SK-N-SH (cell line): ENCODE data around the gene C6orf15. TPM values are rescaled to one million over a fixed set of nuclear protein-coding genes. Genes with fewer than 3 reads are reported as not detected.

Source experiments
- CTCF ChIA-PET: fragments of 300-600, 350-600 bp; formaldehyde crosslinking; extraction: SDS; loops from one replicate; lab custom pipeline; 2021; lab: Yijun Ruan, JAX
- POLR2A ChIA-PET: fragments of 350-600 bp; sonication (Branson Sonifier 250); formaldehyde crosslinking; extraction: SDS; loops from one replicate; lab custom pipeline; 2020; ENCODE audit warnings: antibody characterized with exemption, inconsistent platforms; lab: Yijun Ruan, JAX
- DNase-seq: peaks from one replicate; pipeline ENCODE4 v3.0.0; 2012
- H2AFZ ChIP-seq: fragments of 200-600 bp; sonication (generic); 2 replicates; pipeline ENCODE4 v1.8.1; 2016; ENCODE audit warnings: antibody characterized with exemption, mild to moderate bottlenecking, low read depth
- H3F3A ChIP-seq: fragments of 200-600 bp; sonication (generic); replicated peaks from 2 replicates; pipeline ENCODE3; 2016; ENCODE audit warnings: antibody characterized with exemption, mild to moderate bottlenecking; ENCODE audit not compliant: insufficient read depth
- H3K27ac ChIP-seq, 2 experiments: fragments of 200-500 bp in 1 of 2; fragments of 200-600 bp in 1 of 2; sonication (Bioruptor generic) in 1 of 2; sonication (generic), shearing (Covaris generic) in 1 of 2; 2 replicates each; pipeline versions ENCODE4 v1.5.1 to v1.6.1; 2014 to 2016; ENCODE audit warnings: low read depth in 2 of 2, inconsistent platforms in 1 of 2, low read length in 1 of 2, mild to moderate bottlenecking in 1 of 2, mixed read lengths in 1 of 2
- H3K27me3 ChIP-seq: fragments of 200-600 bp; sonication (generic), shearing (Covaris generic); 2 replicates; pipeline ENCODE4 v1.6.1; 2016; ENCODE audit warnings: mixed run types; ENCODE audit not compliant: insufficient read depth
- H3K36me3 ChIP-seq, 2 experiments: fragments of 200-500 bp in 1 of 2; fragments of 200-600 bp in 1 of 2; sonication (Bioruptor generic) in 1 of 2; sonication (generic) in 1 of 2; replicated peaks in 1 of 2; 2 replicates each; pipeline versions ENCODE3 to v1.5.1; 2014 to 2016; ENCODE audit warnings: low read length in 1 of 2, mild to moderate bottlenecking in 1 of 2; ENCODE audit not compliant: insufficient read depth in 2 of 2, control insufficient read depth in 1 of 2
- H3K4me1 ChIP-seq, 2 experiments: fragments of 200-500 bp in 1 of 2; fragments of 200-600 bp in 1 of 2; sonication (Bioruptor generic) in 1 of 2; sonication (generic), shearing (Covaris generic) in 1 of 2; 2 replicates each; pipeline versions ENCODE4 v1.5.1 to v1.6.1; 2014 to 2016; ENCODE audit warnings: low read depth in 1 of 2, low read length in 1 of 2, mixed run types in 1 of 2; ENCODE audit not compliant: insufficient read depth in 2 of 2, control insufficient read depth in 1 of 2
- H3K4me2 ChIP-seq: fragments of 200-600 bp; sonication (generic), shearing (Covaris generic); 2 replicates; pipeline ENCODE4 v1.6.1; 2017; ENCODE audit warnings: mixed run types
- H3K4me3 ChIP-seq, 2 experiments: fragments of 200-500 bp in 1 of 2; fragments of 200-600 bp in 1 of 2; sonication (Bioruptor generic) in 1 of 2; sonication (generic), shearing (Covaris generic) in 1 of 2; 2 replicates each; pipeline versions ENCODE4 v1.5.1 to v1.8.1; 2014 to 2016; ENCODE audit warnings: low read depth in 2 of 2, inconsistent platforms in 1 of 2, low read length in 1 of 2, mild to moderate bottlenecking in 1 of 2, mixed read lengths in 1 of 2, moderate library complexity in 1 of 2
- H3K79me2 ChIP-seq: fragments of 200-600 bp; sonication (generic); 2 replicates; pipeline ENCODE4 v1.8.1; 2017; ENCODE audit warnings: mild to moderate bottlenecking; ENCODE audit not compliant: insufficient read depth
- H3K9ac ChIP-seq: fragments of 200-600 bp; sonication (generic); 2 replicates; pipeline ENCODE4 v1.6.1; 2017; ENCODE audit warnings: mixed run types
- H3K9me2 ChIP-seq: fragments of 200-600 bp; sonication (generic); 2 replicates; pipeline ENCODE4 v1.6.1; 2017; ENCODE audit warnings: mixed run types
- H3K9me3 ChIP-seq: fragments of 200-600 bp; sonication (generic); 2 replicates; pipeline ENCODE4 v1.6.1; 2017; ENCODE audit warnings: mixed run types, mild to moderate bottlenecking, moderate library complexity
- H4K20me1 ChIP-seq: fragments of 200-600 bp; sonication (generic); 2 replicates; pipeline ENCODE4 v1.6.1; 2017; ENCODE audit warnings: mild to moderate bottlenecking, mixed run types; ENCODE audit not compliant: insufficient read depth
- ELF1 ChIP-seq: IDR thresholded peaks from 2 replicates; pipeline ENCODE4 v1.4.0; 2012
- FOXM1 ChIP-seq: IDR thresholded peaks from 2 replicates; pipeline ENCODE4 v1.4.0; 2012; ENCODE audit warnings: low read depth, mild to moderate bottlenecking
- GABPA ChIP-seq: IDR thresholded peaks from 2 replicates; pipeline ENCODE4 v1.4.0; 2012; ENCODE audit warnings: low read depth, mild to moderate bottlenecking
- JUND ChIP-seq: IDR thresholded peaks from 2 replicates; pipeline ENCODE4 v1.4.0; 2012
- MEF2A ChIP-seq: IDR thresholded peaks from 2 replicates; pipeline ENCODE4 v1.4.0; 2012; ENCODE audit warnings: low read depth, borderline replicate concordance
- NFIC ChIP-seq: IDR thresholded peaks from 2 replicates; pipeline ENCODE4 v1.4.0; 2012; ENCODE audit warnings: borderline replicate concordance
- RCOR1 ChIP-seq: fragments of 150-350 bp; IDR thresholded peaks from 2 replicates; pipeline ENCODE4 v1.6.1; 2017; ENCODE audit warnings: antibody characterized with exemption, low read length
- RFX5 ChIP-seq: IDR thresholded peaks from 2 replicates; pipeline ENCODE4 v1.6.1; 2012; ENCODE audit warnings: mild to moderate bottlenecking, improper control_type of control experiment, low read length
- RXRA ChIP-seq: IDR thresholded peaks from 2 replicates; pipeline ENCODE4 v1.4.0; 2012; ENCODE audit warnings: low read depth, mild to moderate bottlenecking, borderline replicate concordance
- SIN3A ChIP-seq: IDR thresholded peaks from 2 replicates; pipeline ENCODE4 v1.6.1; 2012; ENCODE audit warnings: low read depth, mild to moderate bottlenecking, low read length, moderate library complexity, borderline replicate concordance
- SMC3 ChIP-seq: IDR thresholded peaks from 2 replicates; pipeline ENCODE4 v1.6.1; 2012; ENCODE audit warnings: low read depth, low read length, improper control_type of control experiment
- TAF1 ChIP-seq: IDR thresholded peaks from 2 replicates; pipeline ENCODE4 v1.6.1; 2012; ENCODE audit warnings: low read depth, mild to moderate bottlenecking, low read length, moderate library complexity, borderline replicate concordance
- TCF12 ChIP-seq: IDR thresholded peaks from 2 replicates; pipeline ENCODE4 v1.4.0; 2012
- TEAD4 ChIP-seq: IDR thresholded peaks from 2 replicates; pipeline ENCODE4 v1.4.0; 2012; ENCODE audit warnings: mild to moderate bottlenecking, borderline replicate concordance; ENCODE audit not compliant: insufficient read depth
- USF1 ChIP-seq: IDR thresholded peaks from 2 replicates; pipeline ENCODE4 v1.4.0; 2012; ENCODE audit warnings: low read depth, borderline replicate concordance
- USF2 ChIP-seq: fragments of 150-350 bp; IDR thresholded peaks from 2 replicates; pipeline ENCODE4 v1.6.1; 2017; ENCODE audit warnings: antibody characterized with exemption, low read length, low read depth, borderline replicate concordance
- YY1 ChIP-seq: IDR thresholded peaks from 2 replicates; pipeline ENCODE4 v1.4.0; 2012; ENCODE audit warnings: low read depth, mild to moderate bottlenecking
- WGBS: methylation state at CpG from one replicate; pipeline ENCODE4 v1.1.6; 2017; ENCODE audit warnings: low lambda C conversion rate; 5-methylcytosine and 5-hydroxymethylcytosine counted together
- polyA plus RNA-seq, 3 experiments: library from polyadenylated mRNA; depleted of rRNA; stranded (reverse); fragments of >200 nt; gene quantifications; 2 replicates each; pipeline ENCODE4 v1.2.3, GENCODE V29; 2012
- TF ChIP-seq, protein P1 (sequence below): IDR thresholded peaks from 2 replicates; pipeline ENCODE4; 2012
- TF ChIP-seq, protein P2 (sequence below): fragments of 200-600 bp; sonication (generic); IDR thresholded peaks from 2 replicates; pipeline ENCODE4 v1.6.1; 2017; ENCODE audit warnings: antibody characterized with exemption, mild to moderate bottlenecking, moderate library complexity
- TF ChIP-seq, protein P3 (sequence below): IDR thresholded peaks from 2 replicates; pipeline ENCODE4 v1.4.0; 2012; ENCODE audit warnings: low read depth

The C6orf15 gene
- polyA plus RNA-seq, 1 of the 3 experiments (the other 2 are of a cell fraction), result not detected

DNA sequence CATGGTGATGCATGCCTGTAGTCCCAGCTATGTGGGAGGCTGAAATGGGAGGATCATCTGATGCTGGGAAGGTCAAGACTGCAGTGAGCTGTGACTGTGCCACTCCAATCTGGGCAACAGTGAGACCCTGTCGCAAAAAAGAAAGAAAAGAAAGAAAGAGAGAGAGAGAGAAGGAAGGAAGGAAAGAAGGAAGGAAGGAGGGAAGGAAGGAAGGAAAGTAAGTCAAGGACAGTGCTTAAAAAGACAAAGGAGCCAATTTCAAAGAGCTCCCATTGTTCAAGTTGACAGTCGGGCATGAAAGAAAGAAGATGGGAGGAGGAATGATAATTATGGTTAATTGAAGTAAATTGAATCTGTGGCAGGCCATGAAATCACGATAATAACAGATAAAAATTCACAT lies 16.2 kb downstream of the C6orf15 start:
- Histone ChIP-seq H3K79me2 (no peaks in the 10 kb centered on the region; the same call in 1 of the 2 replicates), H3K27me3 (no peaks in the 10 kb centered on the region), H3K4me2 (no peak overlapping the region), H3K9me2 (no peaks in the 10 kb centered on the region), H3K9ac (no peak overlapping the region), H3F3A (peaks cover 16% of the 10 kb centered on the region), H3K9me3 (no peaks in the 10 kb centered on the region), H3K4me3 (no peak overlapping the region), H3K36me3 (no peaks in the 10 kb centered on the region), H4K20me1 (no peaks in the 10 kb centered on the region), H3K4me1 (peaks cover 8 to 13% of the 10 kb centered on the region in 2 experiments; a peak in 2 of 4 replicates), H2AFZ (no peak overlapping the region), H3K27ac (no peak overlapping the region)
- WGBS, result 61% methylated on average over 3 of the region's 3 CpGs
- ChIA-PET CTCF (interaction anchor here (1.2 to 1.7 kb wide), 3 partner anchors 9 to 269 kb away, joined by 3 to 12 read pairs (median 3); no protein-coding TSS in a partner anchor), POLR2A (no interaction called here)
- TF ChIP-seq, protein P1, sequence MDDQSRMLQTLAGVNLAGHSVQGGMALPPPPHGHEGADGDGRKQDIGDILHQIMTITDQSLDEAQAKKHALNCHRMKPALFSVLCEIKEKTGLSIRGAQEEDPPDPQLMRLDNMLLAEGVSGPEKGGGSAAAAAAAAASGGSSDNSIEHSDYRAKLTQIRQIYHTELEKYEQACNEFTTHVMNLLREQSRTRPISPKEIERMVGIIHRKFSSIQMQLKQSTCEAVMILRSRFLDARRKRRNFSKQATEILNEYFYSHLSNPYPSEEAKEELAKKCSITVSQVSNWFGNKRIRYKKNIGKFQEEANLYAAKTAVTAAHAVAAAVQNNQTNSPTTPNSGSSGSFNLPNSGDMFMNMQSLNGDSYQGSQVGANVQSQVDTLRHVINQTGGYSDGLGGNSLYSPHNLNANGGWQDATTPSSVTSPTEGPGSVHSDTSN, result no peak
- TF ChIP-seq USF2 (no peak), TAF1 (no peak), SIN3A (no peak), TEAD4 (no peak), ELF1 (no peak), RCOR1 (no peak), USF1 (no peak), GABPA (no peak), YY1 (no peak), RFX5 (no peak), TCF12 (no peak), RXRA (no peak), NFIC (no peak), SMC3 (no peak), FOXM1 (no peak), MEF2A (no peak), JUND (no peak)
- TF ChIP-seq, protein P2, sequence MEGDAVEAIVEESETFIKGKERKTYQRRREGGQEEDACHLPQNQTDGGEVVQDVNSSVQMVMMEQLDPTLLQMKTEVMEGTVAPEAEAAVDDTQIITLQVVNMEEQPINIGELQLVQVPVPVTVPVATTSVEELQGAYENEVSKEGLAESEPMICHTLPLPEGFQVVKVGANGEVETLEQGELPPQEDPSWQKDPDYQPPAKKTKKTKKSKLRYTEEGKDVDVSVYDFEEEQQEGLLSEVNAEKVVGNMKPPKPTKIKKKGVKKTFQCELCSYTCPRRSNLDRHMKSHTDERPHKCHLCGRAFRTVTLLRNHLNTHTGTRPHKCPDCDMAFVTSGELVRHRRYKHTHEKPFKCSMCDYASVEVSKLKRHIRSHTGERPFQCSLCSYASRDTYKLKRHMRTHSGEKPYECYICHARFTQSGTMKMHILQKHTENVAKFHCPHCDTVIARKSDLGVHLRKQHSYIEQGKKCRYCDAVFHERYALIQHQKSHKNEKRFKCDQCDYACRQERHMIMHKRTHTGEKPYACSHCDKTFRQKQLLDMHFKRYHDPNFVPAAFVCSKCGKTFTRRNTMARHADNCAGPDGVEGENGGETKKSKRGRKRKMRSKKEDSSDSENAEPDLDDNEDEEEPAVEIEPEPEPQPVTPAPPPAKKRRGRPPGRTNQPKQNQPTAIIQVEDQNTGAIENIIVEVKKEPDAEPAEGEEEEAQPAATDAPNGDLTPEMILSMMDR, result no peak
- TF ChIP-seq, protein P3, sequence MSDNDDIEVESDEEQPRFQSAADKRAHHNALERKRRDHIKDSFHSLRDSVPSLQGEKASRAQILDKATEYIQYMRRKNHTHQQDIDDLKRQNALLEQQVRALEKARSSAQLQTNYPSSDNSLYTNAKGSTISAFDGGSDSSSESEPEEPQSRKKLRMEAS, result no peak
- no peak for DNase-seq
